GM12865 (cell line): Measurements from ENCODE around the gene TLE2.
A peak's percentile ranks its signal among the peaks of the same experiment; 100 is the strongest.
"Not testable (repeated sequence)": the region's sequence is repeated elsewhere in the genome, so short reads cannot be mapped to it uniquely, and the experiment has no call there.

Source experiments
- DNase-seq: peaks from one replicate; pipeline ENCODE4 v3.0.0; 2010; ENCODE audit warnings: low read depth
- H3K4me3 ChIP-seq: 2 replicates; pipeline ENCODE4 v1.5.1; 2011; ENCODE audit warnings: mild to moderate bottlenecking, low read depth, low read length, control low read depth
- TF ChIP-seq, protein P1 (sequence below): IDR thresholded peaks from 2 replicates; pipeline ENCODE4 v1.5.1; 2011; ENCODE audit warnings: low read length, control low read depth, low read depth, inconsistent platforms; ENCODE audit not compliant: insufficient read depth; ENCODE audit errors: missing control alignments

The TLE2 gene

GRCh38 chr19:2967972-2968371 lies 61.1 kb downstream of the TLE2 start:
- TF ChIP-seq, protein P1, sequence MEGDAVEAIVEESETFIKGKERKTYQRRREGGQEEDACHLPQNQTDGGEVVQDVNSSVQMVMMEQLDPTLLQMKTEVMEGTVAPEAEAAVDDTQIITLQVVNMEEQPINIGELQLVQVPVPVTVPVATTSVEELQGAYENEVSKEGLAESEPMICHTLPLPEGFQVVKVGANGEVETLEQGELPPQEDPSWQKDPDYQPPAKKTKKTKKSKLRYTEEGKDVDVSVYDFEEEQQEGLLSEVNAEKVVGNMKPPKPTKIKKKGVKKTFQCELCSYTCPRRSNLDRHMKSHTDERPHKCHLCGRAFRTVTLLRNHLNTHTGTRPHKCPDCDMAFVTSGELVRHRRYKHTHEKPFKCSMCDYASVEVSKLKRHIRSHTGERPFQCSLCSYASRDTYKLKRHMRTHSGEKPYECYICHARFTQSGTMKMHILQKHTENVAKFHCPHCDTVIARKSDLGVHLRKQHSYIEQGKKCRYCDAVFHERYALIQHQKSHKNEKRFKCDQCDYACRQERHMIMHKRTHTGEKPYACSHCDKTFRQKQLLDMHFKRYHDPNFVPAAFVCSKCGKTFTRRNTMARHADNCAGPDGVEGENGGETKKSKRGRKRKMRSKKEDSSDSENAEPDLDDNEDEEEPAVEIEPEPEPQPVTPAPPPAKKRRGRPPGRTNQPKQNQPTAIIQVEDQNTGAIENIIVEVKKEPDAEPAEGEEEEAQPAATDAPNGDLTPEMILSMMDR = no peak
- no peak overlapping the region for H3K4me3 ChIP-seq
- DNase-seq = no peak

GRCh38 chr19:2964874-2965273 lies 64.2 kb downstream of the TLE2 start:
- H3K4me3 ChIP-seq = no peak overlapping the region
- DNase-seq = no peak
- TF ChIP-seq, protein P1 = no peak

DNA sequence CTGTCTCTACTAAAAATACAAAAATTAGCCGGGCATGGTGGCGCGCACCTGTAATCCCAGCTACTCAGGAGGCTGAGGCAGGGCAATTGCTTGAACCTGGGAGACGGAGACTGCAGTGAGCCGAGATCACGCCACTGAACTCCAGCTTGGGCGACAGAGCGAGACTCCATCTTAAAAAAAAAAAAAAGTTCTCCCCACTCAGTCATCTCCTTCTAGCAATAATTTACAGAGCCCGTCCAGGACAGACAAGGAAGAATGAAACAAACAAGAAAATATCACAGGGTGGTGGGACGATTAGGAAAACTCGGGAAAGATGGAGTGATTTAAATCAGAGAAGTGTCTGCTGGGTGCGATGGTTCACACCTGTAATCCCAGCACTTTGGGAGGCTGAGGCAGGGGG lies 65.4 kb downstream of the TLE2 start:
- DNase-seq = not testable (repeated sequence)

DNA sequence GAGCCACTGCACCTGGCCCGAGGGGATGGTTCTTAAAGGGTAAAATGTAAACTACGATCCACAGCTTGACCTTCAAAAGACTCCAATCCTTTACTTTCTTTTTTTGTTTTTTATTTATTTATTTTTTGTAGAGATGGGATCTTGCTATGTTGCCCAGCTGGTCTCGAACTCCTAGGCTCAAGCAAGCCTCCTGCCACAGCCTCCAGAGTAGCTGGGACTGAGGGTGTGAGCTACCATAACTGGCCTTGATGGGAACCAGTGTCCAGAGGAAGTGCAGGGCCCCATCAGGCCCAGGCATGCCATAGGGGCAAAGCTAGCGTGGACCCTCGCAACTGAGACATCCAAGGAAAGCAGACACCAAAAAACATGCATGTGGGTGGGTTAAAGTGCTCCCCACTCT lies 66.0 kb downstream of the TLE2 start:
- TF ChIP-seq, protein P1 = no peak
- DNase-seq = no peak
- H3K4me3 ChIP-seq = no peak overlapping the region

More for the DNA sequence above, 65.4 kb downstream of the TLE2 start:
- not testable (repeated sequence) for H3K4me3 ChIP-seq

- TF ChIP-seq, protein P1 = peak; percentile 60
- H3K4me3 ChIP-seq = no peak overlapping the region
- peak; percentile 72 for DNase-seq
These were observed 66.9 kb downstream of the TLE2 start for GRCh38 chr19:2962018-2962670.

GRCh38 chr19:2960120-2960519 lies 69.0 kb downstream of the TLE2 start:
- DNase-seq = no peak
- H3K4me3 ChIP-seq = no peak overlapping the region
- TF ChIP-seq, protein P1 = no peak

GRCh38 chr19:2957160-2957559 lies 71.9 kb downstream of the TLE2 start:
- no peak overlapping the region for H3K4me3 ChIP-seq
- no peak for DNase-seq
- TF ChIP-seq, protein P1 = no peak
